IMR-90 (cell line): ENCODE results near the gene MIEF2. TPM values are rescaled to one million over a fixed set of nuclear protein-coding genes. Genes with fewer than 3 reads are reported as not detected.

Experiments used
- ATAC-seq: fragments of 200-7000 bp; cut with Tn5 transposase; 2 replicates; pipeline ENCODE4 v1.9.1; 2020; ENCODE audit warnings: low read depth, mild to moderate bottlenecking, moderate library complexity
- BruUV-seq: library from RNA; stranded (reverse); fragments of 400-500 nt; replicated peaks from 2 replicates; lab custom pipeline; 2021; lab: Mats Ljungman, UMichigan
- CTCF ChIA-PET: fragments of 300-600 bp; formaldehyde crosslinking; extraction: SDS; loops from one replicate; lab custom pipeline; 2021; ENCODE audit warnings: antibody characterized with exemption; lab: Yijun Ruan, JAX
- POLR2A ChIA-PET: fragments of 300-600 bp; sonication (Branson Sonifier 250); formaldehyde crosslinking; loops from one replicate; lab custom pipeline; 2022; ENCODE audit warnings: antibody characterized with exemption; ENCODE audit not compliant: unreplicated experiment; lab: Charles Lee
- DNase-seq: peaks from one replicate; pipeline ENCODE4 v3.0.0; 2013
- H2AFZ ChIP-seq: replicated peaks from 2 replicates; pipeline ENCODE3; 2013; ENCODE audit warnings: low read length, mild to moderate bottlenecking; ENCODE audit not compliant: poor library complexity
- H2AK5ac ChIP-seq: 2 replicates; pipeline ENCODE4 v1.6.1; 2013; ENCODE audit warnings: low read depth, low read length, inconsistent platforms
- H2AK9ac ChIP-seq: replicated peaks from 2 replicates; pipeline ENCODE3; 2013; ENCODE audit warnings: mild to moderate bottlenecking, low read depth, low read length, moderate library complexity; ENCODE audit not compliant: poor library complexity
- H2BK120ac ChIP-seq: 2 replicates; pipeline ENCODE4 v1.6.1; 2013; ENCODE audit warnings: low read depth, low read length, inconsistent platforms
- H2BK15ac ChIP-seq: 3 replicates; pipeline ENCODE4 v1.6.1; 2013; ENCODE audit warnings: low read depth, low read length, inconsistent platforms
- H2BK20ac ChIP-seq: 2 replicates; pipeline ENCODE4 v1.6.1; 2013; ENCODE audit warnings: low read depth, mild to moderate bottlenecking, inconsistent platforms, low read length, moderate library complexity
- H2BK5ac ChIP-seq: 2 replicates; pipeline ENCODE4 v1.6.1; 2013; ENCODE audit warnings: mild to moderate bottlenecking, low read depth, low read length, inconsistent platforms; ENCODE audit not compliant: poor library complexity, severe bottlenecking
- H3K14ac ChIP-seq: replicated peaks from 2 replicates; pipeline ENCODE4 v1.6.1; 2013; ENCODE audit warnings: low read depth, low read length, inconsistent platforms
- H3K18ac ChIP-seq: 2 replicates; pipeline ENCODE4 v1.6.1; 2013; ENCODE audit warnings: low read depth, low read length, control low read depth
- H3K23ac ChIP-seq: 2 replicates; pipeline ENCODE4 v1.6.1; 2013; ENCODE audit warnings: low read depth, low read length, inconsistent platforms
- H3K27ac ChIP-seq: 2 replicates; pipeline ENCODE4 v1.5.1; 2013; ENCODE audit warnings: mild to moderate bottlenecking, control low read depth, low read length; ENCODE audit not compliant: insufficient read depth
- H3K27me3 ChIP-seq: 2 replicates; pipeline ENCODE4 v1.6.1; 2013; ENCODE audit warnings: low read length; ENCODE audit not compliant: control insufficient read depth, insufficient read depth
- H3K36me3 ChIP-seq: 2 replicates; pipeline ENCODE4 v1.6.1; 2013; ENCODE audit warnings: low read length, mixed read lengths; ENCODE audit not compliant: control insufficient read depth, insufficient read depth
- H3K4ac ChIP-seq: 2 replicates; pipeline ENCODE4 v1.6.1; 2013; ENCODE audit warnings: low read depth, low read length, inconsistent platforms
- H3K4me1 ChIP-seq: 2 replicates; pipeline ENCODE4 v1.6.1; 2013; ENCODE audit warnings: low read length, mixed read lengths; ENCODE audit not compliant: control insufficient read depth, insufficient read depth
- H3K4me2 ChIP-seq: 2 replicates; pipeline ENCODE4 v1.6.1; 2013; ENCODE audit warnings: low read depth, mild to moderate bottlenecking, control low read depth, low read length, moderate library complexity
- H3K4me3 ChIP-seq: 2 replicates; pipeline ENCODE4 v1.5.1; 2013; ENCODE audit warnings: low read depth, mild to moderate bottlenecking, control low read depth, low read length, moderate library complexity; ENCODE audit not compliant: insufficient read depth
- H3K56ac ChIP-seq: 2 replicates; pipeline ENCODE4 v1.6.1; 2013; ENCODE audit warnings: low read length, inconsistent platforms; ENCODE audit not compliant: insufficient read depth; ENCODE audit errors: extremely low read depth
- H3K79me1 ChIP-seq, 2 experiments: 2 replicates each; pipeline ENCODE4 v1.6.1; 2013; ENCODE audit warnings: low read length in 2 of 2, inconsistent platforms in 1 of 2, low read depth in 1 of 2
- H3K9ac ChIP-seq: 2 replicates; pipeline ENCODE4 v1.6.1; 2013; ENCODE audit warnings: low read depth, low read length, control low read depth
- H3K9me1 ChIP-seq: 2 replicates; pipeline ENCODE4 v1.6.1; 2013; ENCODE audit warnings: low read length, inconsistent platforms; ENCODE audit not compliant: insufficient read depth
- H3K9me3 ChIP-seq: 2 replicates; pipeline ENCODE4 v1.6.1; 2013; ENCODE audit warnings: low read length; ENCODE audit not compliant: control insufficient read depth, insufficient read depth
- H4K20me1 ChIP-seq: 2 replicates; pipeline ENCODE4 v1.6.1; 2013; ENCODE audit warnings: low read length, inconsistent platforms; ENCODE audit not compliant: insufficient read depth
- H4K5ac ChIP-seq: 2 replicates; pipeline ENCODE4 v1.6.1; 2013; ENCODE audit warnings: mild to moderate bottlenecking, low read depth, low read length, control low read depth
- H4K8ac ChIP-seq, 2 experiments: 2 replicates each; pipeline ENCODE4 v1.6.1; 2013; ENCODE audit warnings: low read depth in 2 of 2, low read length in 2 of 2, control low read depth in 1 of 2, inconsistent platforms in 1 of 2
- H4K91ac ChIP-seq: 2 replicates; pipeline ENCODE4 v1.6.1; 2013; ENCODE audit warnings: low read depth, low read length, inconsistent platforms; ENCODE audit not compliant: insufficient read depth
- BHLHE40 ChIP-seq: fragments of 150-350 bp; IDR thresholded peaks from 2 replicates; pipeline ENCODE4 v1.6.1; 2016; ENCODE audit warnings: mild to moderate bottlenecking, low read depth, low read length
- CEBPB ChIP-seq: IDR thresholded peaks from 2 replicates; pipeline ENCODE4 v1.6.1; 2012; ENCODE audit warnings: low read depth, low read length, improper control_type of control experiment
- CHD1 ChIP-seq: IDR thresholded peaks from 2 replicates; pipeline ENCODE4 v1.6.1; 2012; ENCODE audit warnings: low read depth, low read length, improper control_type of control experiment
- FOS ChIP-seq: fragments of 150-350 bp; IDR thresholded peaks from 2 replicates; pipeline ENCODE4 v1.6.1; 2016; ENCODE audit warnings: low read depth, low read length
- MAFK ChIP-seq: IDR thresholded peaks from 2 replicates; pipeline ENCODE4 v1.6.1; 2012; ENCODE audit warnings: low read depth, low read length, improper control_type of control experiment
- MAZ ChIP-seq: IDR thresholded peaks from 2 replicates; pipeline ENCODE4 v1.6.1; 2012; ENCODE audit warnings: low read depth, mild to moderate bottlenecking, low read length, improper control_type of control experiment, moderate library complexity, borderline replicate concordance
- MXI1 ChIP-seq: IDR thresholded peaks from 2 replicates; pipeline ENCODE4 v1.6.1; 2012; ENCODE audit warnings: low read depth, mild to moderate bottlenecking, low read length, moderate library complexity, borderline replicate concordance
- NFE2L2 ChIP-seq: fragments of 150-350 bp; IDR thresholded peaks from 2 replicates; pipeline ENCODE4 v1.6.1; 2016; ENCODE audit warnings: low read depth, mild to moderate bottlenecking, low read length
- POLR2A ChIP-seq: IDR thresholded peaks from 2 replicates; pipeline ENCODE4 v1.6.1; 2012; ENCODE audit warnings: mild to moderate bottlenecking, low read depth, low read length
- RAD21 ChIP-seq: IDR thresholded peaks from 2 replicates; pipeline ENCODE4 v1.6.1; 2012; ENCODE audit warnings: low read length, improper control_type of control experiment
- RCOR1 ChIP-seq: IDR thresholded peaks from 2 replicates; pipeline ENCODE4 v1.6.1; 2012; ENCODE audit warnings: mild to moderate bottlenecking, low read length, improper control_type of control experiment; ENCODE audit not compliant: insufficient replicate concordance
- RFX5 ChIP-seq: IDR thresholded peaks from 2 replicates; pipeline ENCODE4 v1.8.0; 2012; ENCODE audit warnings: low read depth, mild to moderate bottlenecking, low read length, moderate library complexity
- SMC3 ChIP-seq: fragments of 150-350 bp; IDR thresholded peaks from 2 replicates; pipeline ENCODE4 v1.6.1; 2016; ENCODE audit warnings: low read depth, mild to moderate bottlenecking, antibody characterized with exemption, low read length, moderate library complexity
- WGBS, 2 experiments: methylation state at CpG; one replicate each; pipeline versions ENCODE4 v1.1.5 to v1.1.7; 2013; ENCODE audit warnings: missing lambda C conversion rate in 2 of 2; ENCODE audit not compliant: insufficient read length in 1 of 2; ENCODE audit errors: extremely low coverage in 2 of 2; 5-methylcytosine and 5-hydroxymethylcytosine counted together
- dilution Hi-C: fragments of 300-500 bp; cut with HindIII; formaldehyde crosslinking; loops from one replicate; pipeline ENCODE4 v1.14.3; 2018; ENCODE audit warnings: low sequenced_read_pairs; ENCODE audit not compliant: unreplicated experiment
- in situ Hi-C: fragments of 300-500 bp; cut with MboI; formaldehyde crosslinking; loops from 3 replicates; pipeline ENCODE4 v1.14.3; 2019; ENCODE audit warnings: low sequenced_read_pairs, inconsistent platforms, mixed read lengths
- intact Hi-C: fragments of 100-400 bp; cut with micrococcal nuclease; formaldehyde crosslinking; loops from 2 replicates; pipeline ENCODE4 v1.10.0; 2022
- polyA plus RNA-seq, 3 experiments: library from polyadenylated mRNA; depleted of rRNA; stranded (reverse); fragments of >200 nt; gene quantifications; 2 replicates each; pipeline ENCODE4 v1.2.3, GENCODE V29; 2012; ENCODE audit warnings: low replicate concordance in 1 of 3
- total RNA-seq: library from RNA; depleted of rRNA; stranded (reverse); fragments of >200 nt; gene quantifications from 2 replicates; pipeline ENCODE4 v1.2.3, GENCODE V29; 2012
- TF ChIP-seq, protein P1 (sequence below): fragments of 150-350 bp; IDR thresholded peaks from 2 replicates; pipeline ENCODE4 v1.6.1; 2017; ENCODE audit warnings: mild to moderate bottlenecking, antibody characterized with exemption, low read length, low read depth
- TF ChIP-seq, protein P2 (sequence below): fragments of 150-350 bp; IDR thresholded peaks from 2 replicates; pipeline ENCODE4 v1.6.1; 2016; ENCODE audit warnings: low read depth, mild to moderate bottlenecking, low read length, moderate library complexity, borderline replicate concordance
- TF ChIP-seq, protein P3 (sequence below): conservative IDR thresholded peaks from 2 replicates; pipeline ENCODE4 v1.5.1; 2012; ENCODE audit warnings: mild to moderate bottlenecking, low read depth, low read length, improper control_type of control experiment

Gene MIEF2
- total and polyA plus RNA-seq, 2 of the 4 experiments (the other 2 are of a cell fraction): 9.1 to 26.6 TPM

DNA sequence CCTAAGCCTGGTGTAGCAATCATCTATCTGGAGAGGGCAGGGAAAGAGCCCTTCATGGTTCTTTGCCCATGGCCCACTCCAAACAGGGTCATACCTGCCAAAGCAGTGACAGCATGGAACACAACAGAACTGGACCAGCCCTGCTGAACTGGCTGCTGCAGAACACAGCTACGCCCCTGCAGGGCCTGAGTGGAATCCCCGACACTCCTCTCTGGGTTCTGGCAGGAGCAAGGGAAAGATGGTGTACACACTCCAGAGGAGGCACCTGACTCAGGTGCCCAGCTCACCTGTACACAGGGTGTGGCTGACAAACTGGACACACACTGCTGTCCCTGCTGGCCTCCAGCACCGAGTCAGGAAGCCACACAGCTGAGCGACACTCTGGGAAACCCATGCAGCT is 19.8 kb downstream of the MIEF2 start:
- Histone ChIP-seq H3K4me3 (no peak overlapping the region), H2BK5ac (no peak overlapping the region), H3K4me2 (no peak overlapping the region), H4K91ac (no peak overlapping the region), H3K36me3 (peaks cover 62% of the 10 kb centered on the region), H2AFZ (no peak overlapping the region), H4K20me1 (no peaks in the 10 kb centered on the region; the same call in 1 of the 2 replicates), H2BK20ac (no peak overlapping the region), H3K27ac (peak overlapping the region; percentile 8; the same call in 1 of the 2 replicates), H3K9me3 (no peaks in the 10 kb centered on the region), H3K27me3 (no peaks in the 10 kb centered on the region), H3K79me1 (peaks cover 7 to 28% of the 10 kb centered on the region in 2 experiments), H2AK9ac (no peak overlapping the region), H4K8ac (no peak overlapping the region), H3K23ac (no peak overlapping the region), H3K9me1 (peaks cover 9% of the 10 kb centered on the region; the same call in 1 of the 2 replicates), H2BK120ac (no peak overlapping the region; the same call in 1 of the 2 replicates), H3K4ac (no peak overlapping the region), H3K56ac (no peak overlapping the region), H4K5ac (no peak overlapping the region; the same call in 1 of the 2 replicates), H3K9ac (no peak overlapping the region), H3K14ac (no peak overlapping the region), H2BK15ac (no peak overlapping the region), H3K18ac (no peak overlapping the region), H2AK5ac (no peak overlapping the region; the same call in 1 of the 2 replicates), H3K4me1 (peaks cover 6% of the 10 kb centered on the region; the same call in 1 of the 2 replicates)
- ChIA-PET CTCF (interaction anchor here (0.6 kb wide), 1 partner anchor 15 kb away, joined by 3 read pairs; no protein-coding TSS in a partner anchor), POLR2A (no interaction called here)
- ATAC-seq (no peak), DNase-seq (no peak)
- BruUV-seq: no TSS peak
- TF ChIP-seq, protein P1, sequence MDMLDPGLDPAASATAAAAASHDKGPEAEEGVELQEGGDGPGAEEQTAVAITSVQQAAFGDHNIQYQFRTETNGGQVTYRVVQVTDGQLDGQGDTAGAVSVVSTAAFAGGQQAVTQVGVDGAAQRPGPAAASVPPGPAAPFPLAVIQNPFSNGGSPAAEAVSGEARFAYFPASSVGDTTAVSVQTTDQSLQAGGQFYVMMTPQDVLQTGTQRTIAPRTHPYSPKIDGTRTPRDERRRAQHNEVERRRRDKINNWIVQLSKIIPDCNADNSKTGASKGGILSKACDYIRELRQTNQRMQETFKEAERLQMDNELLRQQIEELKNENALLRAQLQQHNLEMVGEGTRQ: no peak
- TF ChIP-seq MAFK (no peak), NFE2L2 (no peak), RFX5 (no peak), RCOR1 (no peak), FOS (no peak), POLR2A (no peak), SMC3 (no peak), CHD1 (no peak), CEBPB (no peak), MAZ (no peak), BHLHE40 (no peak), RAD21 (no peak), MXI1 (no peak)
- TF ChIP-seq, protein P2, sequence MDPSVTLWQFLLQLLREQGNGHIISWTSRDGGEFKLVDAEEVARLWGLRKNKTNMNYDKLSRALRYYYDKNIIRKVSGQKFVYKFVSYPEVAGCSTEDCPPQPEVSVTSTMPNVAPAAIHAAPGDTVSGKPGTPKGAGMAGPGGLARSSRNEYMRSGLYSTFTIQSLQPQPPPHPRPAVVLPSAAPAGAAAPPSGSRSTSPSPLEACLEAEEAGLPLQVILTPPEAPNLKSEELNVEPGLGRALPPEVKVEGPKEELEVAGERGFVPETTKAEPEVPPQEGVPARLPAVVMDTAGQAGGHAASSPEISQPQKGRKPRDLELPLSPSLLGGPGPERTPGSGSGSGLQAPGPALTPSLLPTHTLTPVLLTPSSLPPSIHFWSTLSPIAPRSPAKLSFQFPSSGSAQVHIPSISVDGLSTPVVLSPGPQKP: no peak
- TF ChIP-seq, protein P3, sequence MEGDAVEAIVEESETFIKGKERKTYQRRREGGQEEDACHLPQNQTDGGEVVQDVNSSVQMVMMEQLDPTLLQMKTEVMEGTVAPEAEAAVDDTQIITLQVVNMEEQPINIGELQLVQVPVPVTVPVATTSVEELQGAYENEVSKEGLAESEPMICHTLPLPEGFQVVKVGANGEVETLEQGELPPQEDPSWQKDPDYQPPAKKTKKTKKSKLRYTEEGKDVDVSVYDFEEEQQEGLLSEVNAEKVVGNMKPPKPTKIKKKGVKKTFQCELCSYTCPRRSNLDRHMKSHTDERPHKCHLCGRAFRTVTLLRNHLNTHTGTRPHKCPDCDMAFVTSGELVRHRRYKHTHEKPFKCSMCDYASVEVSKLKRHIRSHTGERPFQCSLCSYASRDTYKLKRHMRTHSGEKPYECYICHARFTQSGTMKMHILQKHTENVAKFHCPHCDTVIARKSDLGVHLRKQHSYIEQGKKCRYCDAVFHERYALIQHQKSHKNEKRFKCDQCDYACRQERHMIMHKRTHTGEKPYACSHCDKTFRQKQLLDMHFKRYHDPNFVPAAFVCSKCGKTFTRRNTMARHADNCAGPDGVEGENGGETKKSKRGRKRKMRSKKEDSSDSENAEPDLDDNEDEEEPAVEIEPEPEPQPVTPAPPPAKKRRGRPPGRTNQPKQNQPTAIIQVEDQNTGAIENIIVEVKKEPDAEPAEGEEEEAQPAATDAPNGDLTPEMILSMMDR: no peak
- dilution Hi-C loops (no loop called here), in situ Hi-C loops (no loop called here), intact Hi-C loops (no loop called here)
- 100% methylated on average over 2 of the region's 4 CpGs; no CpG with 5 or more reads in 1 of the 2 experiments for whole genome bisulfite sequencing, 2 experiments
